Hepatic stellate cell (primary cell): ENCODE data around the gene CHIT1.

Source experiments
- DNase-seq: peaks from one replicate; pipeline ENCODE4 v3.0.0; 2011; ENCODE audit warnings: low spot score

Gene CHIT1

GRCh38 chr1:203216274-203217138, 13.0 kb downstream of the CHIT1 start:
- peak; percentile 61 for DNase-seq

- no peak for DNase-seq
Measured at GRCh38 chr1:203215573-203215972, 13.9 kb downstream of the CHIT1 start.

DNA sequence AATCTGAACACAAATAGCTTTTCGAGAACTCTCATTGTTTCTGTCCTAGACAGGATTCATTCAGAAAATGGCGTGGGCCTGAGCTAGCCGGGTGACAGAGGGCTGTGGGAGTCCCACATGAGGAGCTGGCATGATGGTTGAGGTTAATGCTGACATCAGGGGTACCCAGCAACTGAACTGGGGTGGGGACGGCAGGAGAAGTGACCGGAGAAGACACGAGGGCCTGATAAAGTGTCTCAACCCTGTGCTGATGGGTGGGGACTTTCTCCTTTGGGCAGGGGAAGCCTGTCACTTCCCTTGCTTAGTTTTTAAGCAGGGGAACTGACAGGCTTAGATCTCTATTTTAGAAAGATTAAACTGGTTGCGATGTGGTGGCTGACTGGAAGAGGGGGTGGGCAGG, 14.6 kb downstream of the CHIT1 start:
- DNase-seq = no peak

DNA sequence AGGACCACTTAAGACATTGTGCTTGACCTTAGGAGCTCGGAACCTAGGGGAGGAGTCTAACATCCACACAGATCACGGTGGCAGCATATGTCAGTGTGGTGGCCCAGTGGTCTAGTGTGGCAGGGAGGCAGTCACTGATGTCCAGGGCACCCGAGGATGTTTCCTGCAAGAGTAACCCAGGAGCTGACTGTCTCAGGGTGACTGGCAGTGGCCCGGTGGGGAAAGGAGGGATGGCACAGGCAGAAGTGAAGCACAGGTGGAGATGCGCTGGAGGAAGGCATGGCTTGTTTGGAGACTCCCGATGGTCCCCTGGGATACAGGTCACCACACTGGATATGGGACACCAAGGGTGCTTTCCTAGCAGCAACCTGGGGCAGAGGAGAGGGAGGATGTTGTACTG, 16.3 kb downstream of the CHIT1 start:
- DNase-seq = no peak

GRCh38 chr1:203211812-203212211, 17.7 kb downstream of the CHIT1 start:
- no peak for DNase-seq

- DNase-seq = no peak
Measured at GRCh38 chr1:203210988-203211387, 18.5 kb downstream of the CHIT1 start.

DNA sequence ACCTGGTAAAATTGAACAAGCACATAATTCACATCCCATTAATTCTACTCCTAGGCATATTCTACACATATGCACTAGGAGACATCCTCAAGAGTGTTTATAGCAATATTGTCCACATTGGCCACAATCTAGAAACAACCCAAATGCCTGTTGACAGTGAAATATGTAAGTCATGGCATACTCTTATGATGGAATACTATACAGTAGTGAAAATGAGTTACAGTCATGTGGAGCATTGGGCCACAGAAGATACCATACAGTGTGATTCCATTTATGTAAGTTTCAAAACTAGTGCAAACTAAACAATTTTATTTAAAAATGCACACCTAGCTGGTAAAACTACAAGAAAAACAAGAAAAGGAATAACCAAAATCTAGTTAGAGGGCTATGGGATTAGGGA, 19.1 kb downstream of the CHIT1 start:
- no peak for DNase-seq

DNA sequence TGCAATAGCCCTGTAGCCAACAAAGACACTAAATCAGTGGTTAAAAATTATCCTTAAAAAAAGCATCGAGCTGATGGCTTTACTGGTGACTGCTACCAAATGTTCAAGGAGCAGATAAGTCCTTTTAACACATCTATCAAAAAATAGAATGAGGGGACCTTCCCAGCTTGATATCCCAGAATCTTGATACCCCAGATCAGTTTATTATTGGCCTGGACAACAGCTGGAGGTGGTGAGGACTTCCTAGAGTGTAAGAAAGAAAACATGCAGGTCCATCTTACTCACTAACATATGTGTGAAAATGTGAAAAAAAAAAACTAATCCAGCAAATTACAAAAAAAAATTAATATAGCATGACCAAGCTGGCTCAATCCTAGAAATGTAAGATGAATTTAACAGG, 21.3 kb downstream of the CHIT1 start:
- DNase-seq = no peak

GRCh38 chr1:203207751-203208150, 21.7 kb downstream of the CHIT1 start:
- DNase-seq = no peak

- DNase-seq = no peak
Measured at GRCh38 chr1:203206129-203206687, 23.3 kb downstream of the CHIT1 start.

GRCh38 chr1:203204756-203205155, 24.7 kb downstream of the CHIT1 start:
- DNase-seq = no peak

DNA sequence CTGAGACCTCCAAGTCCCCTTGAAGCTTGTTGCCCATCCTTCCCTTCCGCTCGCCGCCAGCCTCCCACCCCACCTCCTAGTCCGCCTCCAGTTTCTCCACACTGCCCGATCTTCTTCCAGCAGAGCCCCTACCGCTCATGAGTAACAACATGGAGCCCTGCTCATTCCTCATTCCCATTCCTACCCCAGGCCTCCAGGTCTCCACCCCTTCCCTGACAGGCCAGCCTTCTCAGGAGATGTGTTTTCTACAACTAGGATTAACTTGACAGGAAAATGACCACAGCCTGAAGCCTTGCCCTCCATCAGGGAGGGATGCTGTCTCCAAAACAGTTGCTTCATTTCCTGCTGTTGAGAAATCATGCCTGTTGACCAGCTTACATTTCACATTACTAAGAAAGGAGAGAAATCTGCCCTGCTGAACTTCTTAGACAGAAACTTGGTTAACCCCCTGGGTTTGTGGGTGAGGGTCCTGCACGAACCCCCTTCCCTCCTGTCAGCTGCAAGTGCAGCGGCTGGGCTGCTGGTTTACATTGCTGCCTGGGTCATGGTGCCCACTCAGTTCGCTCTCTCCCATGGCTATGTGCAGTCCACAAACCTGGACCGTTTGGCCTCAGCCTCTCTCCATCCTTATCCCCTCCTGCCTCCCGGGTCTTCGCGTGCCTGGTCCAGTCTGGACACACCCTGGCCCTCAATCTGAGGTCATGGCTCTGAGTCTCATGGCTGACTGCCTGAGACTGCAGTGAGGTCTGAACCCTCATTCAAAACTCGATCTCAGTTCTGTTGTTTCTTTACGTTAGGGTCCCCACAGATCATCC, 26.8 kb downstream of the CHIT1 start:
- peak; percentile 68 for DNase-seq

GRCh38 chr1:203201516-203202205, 27.8 kb downstream of the CHIT1 start:
- no peak for DNase-seq

- no peak for DNase-seq
Measured at GRCh38 chr1:203200916-203201315, 28.6 kb downstream of the CHIT1 start.

DNA sequence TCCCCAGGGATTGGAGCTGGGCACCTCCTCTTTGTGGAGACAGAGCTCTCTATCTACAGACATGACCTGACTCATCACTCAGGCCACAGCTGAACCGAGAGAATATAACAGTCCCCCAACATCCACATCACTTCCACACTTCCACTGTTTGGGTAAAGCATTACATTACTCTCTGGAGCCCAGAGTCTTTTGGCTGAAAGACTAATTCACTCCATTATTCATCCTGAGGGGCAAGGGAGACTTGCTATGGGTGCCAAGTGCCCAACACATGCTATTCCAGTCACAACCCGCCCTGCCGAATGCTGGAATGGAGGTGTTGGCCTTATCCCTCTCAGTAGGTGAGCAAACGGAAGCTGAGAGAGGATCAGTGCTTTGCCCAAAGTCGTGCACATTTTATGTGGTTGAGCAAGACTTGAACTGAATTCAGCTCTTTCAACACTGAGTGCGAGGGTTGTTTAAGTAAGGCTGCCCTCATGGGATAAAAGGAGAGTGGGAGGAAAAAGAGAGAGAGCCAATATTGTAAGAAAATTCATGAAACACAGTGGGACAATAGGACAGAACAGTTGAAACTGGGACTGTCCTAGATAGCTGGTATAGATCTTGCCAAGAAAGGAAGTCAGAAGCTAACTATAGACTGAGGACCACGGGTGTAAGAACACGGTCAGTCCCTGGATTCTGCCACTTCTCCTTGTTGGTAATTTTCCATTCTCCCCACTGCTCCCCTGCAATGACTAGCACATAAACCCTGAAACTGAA, 29.5 kb downstream of the CHIT1 start:
- peak; percentile 43 for DNase-seq

DNA sequence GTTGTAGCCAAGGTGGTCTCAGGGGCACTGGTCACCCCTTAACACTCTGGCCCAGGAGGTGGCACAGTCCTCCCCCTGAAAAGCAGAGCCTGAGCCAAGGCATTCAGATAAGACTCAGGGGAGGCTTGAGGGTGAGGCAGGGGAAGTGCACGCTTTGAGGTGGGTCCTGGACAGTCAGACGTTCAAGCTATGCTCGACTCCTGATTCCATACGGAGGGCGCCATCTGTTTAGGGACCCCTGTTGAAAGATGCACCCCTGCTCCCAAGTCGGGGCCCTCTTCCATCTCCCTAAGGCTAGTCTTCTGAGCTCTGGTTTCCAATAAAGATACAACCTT, 30.0 kb downstream of the CHIT1 start:
- no peak for DNase-seq

- DNase-seq = no peak
Measured at GRCh38 chr1:203199002-203199401, 30.5 kb downstream of the CHIT1 start.

DNA sequence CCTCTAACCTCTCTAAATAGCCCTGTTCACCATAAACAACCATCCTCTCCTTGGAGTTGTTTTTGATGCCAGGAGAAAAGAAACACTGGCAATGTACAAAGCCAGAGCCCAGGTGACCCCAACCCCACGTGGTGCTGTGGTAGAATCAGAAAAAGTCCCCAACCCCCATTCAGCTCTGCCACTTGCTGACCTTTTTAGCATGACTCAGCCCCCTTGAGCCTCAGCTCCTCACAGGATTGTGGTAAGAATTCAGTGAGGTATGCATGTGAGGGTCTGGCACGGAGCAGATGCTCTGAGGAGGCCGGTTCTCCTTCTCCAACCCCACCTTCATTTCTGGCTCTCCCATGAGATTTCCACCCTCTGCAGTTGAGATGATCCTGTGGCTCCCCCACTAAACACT, 31.8 kb downstream of the CHIT1 start:
- peak; percentile 71 for DNase-seq

DNA sequence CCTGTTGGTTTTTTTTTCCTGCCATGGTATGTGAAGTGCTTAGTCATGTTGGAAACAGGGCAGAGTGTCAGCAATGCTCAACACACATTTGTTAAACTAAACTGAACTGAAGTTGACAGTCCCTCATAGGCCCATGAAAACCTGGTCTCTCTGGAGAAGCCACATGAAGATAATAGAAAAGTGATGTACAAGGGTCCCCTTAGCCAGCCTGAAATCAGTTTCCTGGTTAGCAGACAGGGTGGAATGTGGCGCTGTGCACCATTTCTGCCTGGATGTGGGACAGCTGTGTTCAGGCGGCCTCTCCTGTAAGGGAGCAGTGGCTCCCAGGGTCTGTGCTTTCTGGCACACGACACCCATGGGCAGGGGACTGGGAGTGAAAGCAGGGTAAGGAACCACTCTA, 33.1 kb downstream of the CHIT1 start:
- no peak for DNase-seq

DNA sequence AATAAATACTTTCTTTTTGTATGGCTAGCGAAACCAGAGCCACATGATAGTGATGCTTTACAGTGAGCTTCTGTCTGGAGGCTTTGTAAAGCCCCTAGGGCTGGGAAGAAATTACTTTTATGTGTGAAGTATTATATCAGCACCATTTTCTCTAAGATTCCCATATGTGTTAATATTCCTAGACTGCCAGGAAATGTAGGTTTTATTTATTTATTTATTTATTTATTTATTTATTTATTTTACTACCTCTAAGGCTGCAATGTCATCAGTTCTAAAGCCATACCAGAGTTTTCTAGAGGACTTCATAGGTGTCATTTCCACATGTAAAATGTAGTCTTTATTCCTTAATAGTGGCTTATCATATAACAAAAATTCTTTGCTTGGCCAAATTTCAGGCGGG, 38.5 kb downstream of the CHIT1 start:
- no peak for DNase-seq

GRCh38 chr1:203189951-203190352, 39.5 kb downstream of the CHIT1 start:
- no peak for DNase-seq
